Naive thymus-derived CD8-positive, alpha-beta T cell (primary cell): Measurements from ENCODE around the gene LPP. TPM values are rescaled to one million over a fixed set of nuclear protein-coding genes. Genes with fewer than 3 reads are reported as not detected.

Experiments used
- ATAC-seq, 2 donors: fragments of 150-1000 bp; cut with Tn5 transposase in 1 of 2; sonication (Bioruptor Pico), chemical (Tn5 transposase) in 1 of 2; 1 replicate in 1 of 2; 2 replicates in 1 of 2; pipeline ENCODE4 v1.10.0; 2021; ENCODE audit warnings: mild to moderate bottlenecking in 2 of 2, moderate library complexity in 2 of 2
- POLR2A ChIA-PET: fragments of 350-600 bp; sonication (Branson Sonifier 250); formaldehyde crosslinking; loops from one replicate; lab custom pipeline; 2021; ENCODE audit warnings: antibody characterized with exemption; lab: Charles Lee
- DNase-seq, 10 donors: peaks; one replicate each; pipeline versions ENCODE4 v3.0.0 to v3.0.0-alpha.2; 2020 to 2022
- H3K27ac Mint-ChIP-seq, 10 donors: one replicate each; pipeline ENCODE4 v1.8.0; 2020 to 2022; ENCODE audit warnings: mild to moderate bottlenecking in 10 of 10, mixed read lengths in 10 of 10, moderate library complexity in 4 of 10, inconsistent platforms in 1 of 10
- H3K27me3 Mint-ChIP-seq, 5 donors: one replicate each; pipeline ENCODE4 v1.8.0; 2021 to 2022; ENCODE audit warnings: mixed read lengths in 5 of 5
- H3K36me3 Mint-ChIP-seq, 3 donors: one replicate each; pipeline ENCODE4 v1.8.0; 2020 to 2022; ENCODE audit warnings: mixed read lengths in 3 of 3, mild to moderate bottlenecking in 2 of 3, inconsistent platforms in 1 of 3
- H3K4me1 Mint-ChIP-seq, 4 donors: one replicate each; pipeline ENCODE4 v1.8.0; 2021 to 2022; ENCODE audit warnings: mixed read lengths in 4 of 4
- H3K4me3 Mint-ChIP-seq, 10 donors: one replicate each; pipeline ENCODE4 v1.8.0; 2020 to 2022; ENCODE audit warnings: mild to moderate bottlenecking in 10 of 10, mixed read lengths in 10 of 10, moderate library complexity in 6 of 10, inconsistent platforms in 1 of 10
- H3K9me3 Mint-ChIP-seq, 9 donors: one replicate each; pipeline ENCODE4 v1.8.0; 2020 to 2022; ENCODE audit warnings: mixed read lengths in 9 of 9, mild to moderate bottlenecking in 3 of 9, inconsistent platforms in 1 of 9, moderate library complexity in 1 of 9
- polyA plus RNA-seq, 3 donors: library from polyadenylated mRNA; unstranded; fragments of 300-500 nt; fragmentation: Illumina TruSeq; gene quantifications; one replicate each; pipeline ENCODE4 v1.2.3, GENCODE V29; 2021
- total RNA-seq, 8 experiments: library from RNA in 2 of 8; stranded (reverse) in 2 of 8; gene quantifications; one replicate each; pipeline ENCODE4 v1.2.3 and lab custom pipeline; 2021 to 2026

The LPP gene
- total and polyA plus RNA-seq, 5 experiments from 2014 or later: 4.9 to 12.5 (median 7.7) TPM

- Mint-ChIP-seq H3K4me3 (no peak overlapping the region), H3K36me3 (no peaks in the 10 kb centered on the region), H3K27ac (no peak overlapping the region), H3K4me1 (no peaks in the 10 kb centered on the region), H3K27me3 (no peaks in the 10 kb centered on the region), H3K9me3 (no peaks in the 10 kb centered on the region)
- DNase-seq (no peak), ATAC-seq (no peak)
- POLR2A ChIA-PET: no interaction called here
Observed at GRCh38 chr3:188908002-188908850, 754.3 kb downstream of the LPP start.

DNA sequence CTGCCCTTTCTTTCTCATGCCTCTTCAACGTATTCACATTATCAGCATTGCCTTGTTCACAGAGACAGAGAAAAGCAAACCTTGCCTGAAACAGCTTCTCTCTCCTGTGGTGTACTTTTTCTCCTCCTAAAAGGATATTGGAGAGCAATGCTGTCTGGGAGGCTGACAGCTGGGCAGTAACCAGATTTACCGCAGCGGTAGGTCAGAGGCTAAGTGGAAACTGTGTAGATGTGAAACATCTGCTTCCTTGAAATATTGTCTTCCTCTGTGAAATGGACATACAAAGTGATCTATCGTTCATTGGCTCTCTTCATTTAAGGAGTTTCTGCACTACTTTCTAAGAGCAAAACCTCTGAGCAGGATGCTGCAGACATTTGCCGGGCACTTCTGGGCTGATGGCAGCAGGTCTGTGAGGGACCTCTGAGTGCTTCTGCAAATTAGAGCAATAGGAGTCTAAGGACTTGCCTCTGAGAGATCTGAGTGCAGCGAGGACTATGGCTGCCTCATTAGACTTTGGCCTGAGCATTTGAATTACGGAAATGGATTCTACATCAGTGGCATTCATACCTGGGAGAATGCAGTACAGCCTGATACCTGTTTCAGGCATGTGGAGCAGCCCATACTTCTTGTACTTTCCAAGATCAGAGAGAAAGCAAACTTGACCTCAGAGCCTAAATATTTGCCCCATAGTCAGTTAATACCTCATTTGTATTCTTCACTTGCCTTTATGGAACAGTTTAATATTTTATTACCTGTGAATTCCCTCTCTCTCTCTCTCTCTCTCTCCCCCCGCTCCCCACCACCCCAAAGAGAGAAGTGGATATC is 757.3 kb downstream of the LPP start:
- Mint-ChIP-seq H3K4me1 (peaks cover 2 to 19% (median 5%) of the 10 kb centered on the region in 4 donors), H3K36me3 (no peaks in the 10 kb centered on the region), H3K27me3 (no peaks in the 10 kb centered on the region), H3K9me3 (no peaks in the 10 kb centered on the region), H3K27ac (no peak overlapping the region), H3K4me3 (no peak overlapping the region)
- no peak for ATAC-seq
- DNase-seq: no peak
- POLR2A ChIA-PET: no interaction called here

DNA sequence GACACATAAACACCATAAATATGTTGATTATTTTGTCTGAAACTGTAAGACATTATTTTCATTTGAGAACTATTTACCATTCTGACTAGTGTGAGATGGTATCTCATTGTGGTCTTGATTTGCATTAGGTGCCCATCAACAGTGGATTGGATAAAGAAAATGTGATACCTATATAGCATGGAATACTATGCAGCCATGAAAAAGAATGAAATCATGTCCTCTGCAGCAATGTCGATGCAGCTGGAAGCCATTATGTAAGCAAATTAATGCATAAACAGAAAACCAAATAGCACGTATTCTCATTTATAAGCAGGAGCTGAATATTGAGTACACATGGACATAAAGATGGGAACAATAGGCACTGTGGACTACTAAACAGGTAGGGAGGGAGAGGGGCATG is 759.1 kb downstream of the LPP start:
- no peaks in the 10 kb centered on the region for H3K36me3 Mint-ChIP-seq
- no peak overlapping the region for H3K4me3 Mint-ChIP-seq
- no peaks in the 10 kb centered on the region for H3K9me3 Mint-ChIP-seq
- peaks cover 16 to 37% (median 24%) of the 10 kb centered on the region in 4 donors for H3K4me1 Mint-ChIP-seq
- ATAC-seq (no peak), DNase-seq (no peak)
- H3K27ac Mint-ChIP-seq: no peak overlapping the region
- POLR2A ChIA-PET: no interaction called here
- no peaks in the 10 kb centered on the region for H3K27me3 Mint-ChIP-seq

DNA sequence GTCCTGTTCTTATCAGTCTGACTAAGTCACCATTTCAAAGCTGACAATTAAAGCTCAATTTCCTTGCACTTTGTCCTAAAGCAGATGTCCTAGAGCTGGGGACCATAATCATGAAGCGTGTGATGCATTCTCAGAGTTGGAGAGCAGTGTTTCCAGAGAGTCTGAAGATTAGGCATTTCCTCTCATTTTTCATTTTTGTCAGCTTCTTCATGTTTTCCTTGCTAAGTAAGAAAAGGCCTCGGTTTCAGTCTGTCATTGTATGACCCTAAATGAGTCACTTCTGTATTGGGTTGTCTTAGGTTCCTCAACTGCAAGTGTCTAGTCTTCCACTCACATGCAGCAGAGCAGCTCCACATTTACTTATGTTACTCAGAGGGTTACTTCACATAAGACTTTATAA is 760.6 kb downstream of the LPP start:
- Mint-ChIP-seq H3K4me3 (no peak overlapping the region), H3K27ac (no peak overlapping the region), H3K27me3 (no peaks in the 10 kb centered on the region), H3K36me3 (no peaks in the 10 kb centered on the region), H3K9me3 (no peaks in the 10 kb centered on the region), H3K4me1 (peaks cover 16 to 39% (median 26%) of the 10 kb centered on the region in 4 donors)
- DNase-seq: no peak
- POLR2A ChIA-PET: no interaction called here
- no peak for ATAC-seq

GRCh38 chr3:188915127-188915526 is 761.2 kb downstream of the LPP start:
- no peaks in the 10 kb centered on the region for H3K9me3 Mint-ChIP-seq
- ATAC-seq (no peak), DNase-seq (no peak)
- H3K27ac Mint-ChIP-seq: no peak overlapping the region
- POLR2A ChIA-PET: no interaction called here
- H3K4me3 Mint-ChIP-seq: no peak overlapping the region
- H3K27me3 Mint-ChIP-seq: no peaks in the 10 kb centered on the region
- H3K4me1 Mint-ChIP-seq: peaks cover 16 to 39% (median 26%) of the 10 kb centered on the region in 4 donors
- no peaks in the 10 kb centered on the region for H3K36me3 Mint-ChIP-seq

GRCh38 chr3:188916934-188917401 is 763.0 kb downstream of the LPP start:
- H3K4me1 Mint-ChIP-seq: peaks cover 16 to 39% (median 26%) of the 10 kb centered on the region in 4 donors

DNA sequence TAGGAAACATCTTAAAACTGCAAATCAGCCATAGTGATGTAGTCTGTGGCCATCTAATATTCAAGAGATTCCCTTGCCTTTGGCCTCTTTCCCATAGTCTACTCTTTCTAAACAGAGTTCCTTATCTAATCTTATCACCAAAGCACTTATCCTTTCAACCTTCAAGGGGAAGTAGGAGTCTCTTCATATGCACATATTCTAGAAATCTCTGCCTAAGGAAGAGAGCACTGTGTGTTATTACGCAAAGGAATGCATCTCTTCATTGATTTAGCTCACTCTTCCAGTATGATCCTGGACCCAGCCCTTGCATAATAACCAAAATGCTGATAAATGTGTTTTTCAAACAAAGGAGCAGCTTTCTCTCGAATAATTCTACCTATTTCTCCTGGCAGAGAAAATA is 764.1 kb downstream of the LPP start:
- DNase-seq (no peak), ATAC-seq (no peak)
- H3K4me3 Mint-ChIP-seq: peak overlapping the region in 5 of 10 donors; percentile 30 to 67 (median 43)
- H3K27ac Mint-ChIP-seq: peak overlapping the region in 3 of 10 donors; percentile 2 to 49 (median 36)
- no peaks in the 10 kb centered on the region for H3K27me3 Mint-ChIP-seq
- POLR2A ChIA-PET: no interaction called here
- peaks cover 16 to 39% (median 26%) of the 10 kb centered on the region in 4 donors for H3K4me1 Mint-ChIP-seq
- H3K9me3 Mint-ChIP-seq: no peaks in the 10 kb centered on the region
- H3K36me3 Mint-ChIP-seq: no peaks in the 10 kb centered on the region

More at GRCh38 chr3:188916934-188917401, 763.0 kb downstream of the LPP start:
- Mint-ChIP-seq H3K4me3 (peak overlapping the region in 8 of 10 donors; percentile 2 to 52 (median 29)), H3K27me3 (no peaks in the 10 kb centered on the region), H3K9me3 (no peaks in the 10 kb centered on the region), H3K36me3 (no peaks in the 10 kb centered on the region), H3K27ac (peak overlapping the region in 6 of 10 donors; percentile 11 to 94 (median 36))
- POLR2A ChIA-PET: interaction anchor here (1.1 kb wide), 1 partner anchor 33 kb away, joined by 3 read pairs; no protein-coding TSS in a partner anchor
- ATAC-seq (peak; percentile 91 to 93), DNase-seq (peak in 3 of 10 donors; percentile 34 to 68 (median 68))

DNA sequence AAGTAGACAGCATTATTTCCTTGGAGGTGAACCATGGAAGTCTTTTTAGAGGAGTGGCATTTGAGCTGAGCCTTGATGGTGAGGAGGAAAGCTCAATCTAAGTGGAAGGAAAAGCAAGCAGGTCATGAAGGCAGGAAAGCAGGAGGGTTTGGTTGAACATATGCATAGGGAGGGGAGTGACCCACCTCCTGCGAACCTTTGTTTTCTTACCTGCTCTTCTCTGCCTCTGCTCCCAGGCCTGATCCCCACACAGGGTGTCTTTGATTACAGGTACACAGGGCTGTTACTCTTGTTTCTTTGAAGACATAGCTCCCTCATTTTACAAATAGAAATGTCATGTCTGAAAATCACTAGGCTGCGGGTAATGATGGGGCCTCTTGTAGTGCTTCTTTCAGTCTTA is 769.7 kb downstream of the LPP start:
- Mint-ChIP-seq H3K27ac (no peak overlapping the region), H3K4me1 (peaks cover 0 to 6% (median 1%) of the 10 kb centered on the region in 4 donors), H3K36me3 (no peaks in the 10 kb centered on the region), H3K27me3 (peaks cover 0 to 1% (median 0%) of the 10 kb centered on the region in 5 donors), H3K9me3 (no peaks in the 10 kb centered on the region), H3K4me3 (no peak overlapping the region)
- ATAC-seq (no peak), DNase-seq (no peak)
- POLR2A ChIA-PET: no interaction called here

DNA sequence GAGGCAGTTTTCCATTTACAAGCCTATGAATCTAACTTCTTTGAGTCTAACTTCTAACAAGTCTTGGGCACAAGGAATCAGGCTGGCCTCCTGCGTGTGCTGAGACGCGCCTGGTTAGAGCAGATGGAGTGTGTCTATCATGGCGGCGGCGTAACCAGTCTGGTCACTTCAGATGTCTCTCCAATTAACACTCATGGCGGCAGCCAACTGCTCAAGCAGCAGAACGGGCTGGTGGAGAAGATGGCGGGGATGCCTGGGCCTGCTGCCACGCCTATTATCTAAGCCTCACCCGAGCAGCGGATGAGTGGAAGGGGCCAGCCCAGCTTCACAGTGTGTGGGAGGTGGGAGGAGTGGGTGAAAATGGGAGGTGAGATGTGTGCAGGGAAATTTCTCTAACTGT is 771.4 kb downstream of the LPP start:
- Mint-ChIP-seq H3K36me3 (no peaks in the 10 kb centered on the region), H3K4me1 (peaks cover 0 to 8% (median 1%) of the 10 kb centered on the region in 4 donors), H3K27me3 (peaks cover 0 to 1% (median 0%) of the 10 kb centered on the region in 5 donors), H3K4me3 (no peak overlapping the region), H3K9me3 (no peaks in the 10 kb centered on the region), H3K27ac (no peak overlapping the region)
- ATAC-seq (no peak), DNase-seq (no peak)
- POLR2A ChIA-PET: no interaction called here

DNA sequence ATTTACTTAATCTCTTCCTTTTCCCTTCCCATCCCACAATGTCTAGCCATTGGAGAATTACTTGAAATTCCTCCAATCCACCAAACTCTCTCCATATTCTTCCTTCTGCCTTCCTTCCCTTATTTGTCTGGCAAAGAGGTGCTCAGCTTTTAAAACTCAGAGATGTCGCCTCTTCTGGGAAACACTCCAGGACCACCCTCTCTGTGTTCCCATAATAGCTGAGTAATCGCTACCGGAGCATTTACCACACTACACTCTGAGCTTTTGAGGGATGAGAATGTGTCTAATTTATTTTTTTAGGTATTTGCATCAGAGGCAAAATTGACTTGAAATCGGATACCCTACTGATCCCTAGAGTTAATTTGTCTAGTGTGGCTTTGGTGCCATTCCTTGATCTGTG is 772.2 kb downstream of the LPP start:
- Mint-ChIP-seq H3K4me1 (peaks cover 0 to 8% (median 1%) of the 10 kb centered on the region in 4 donors), H3K27ac (no peak overlapping the region), H3K4me3 (no peak overlapping the region), H3K36me3 (no peaks in the 10 kb centered on the region), H3K9me3 (no peaks in the 10 kb centered on the region), H3K27me3 (peaks cover 0 to 1% (median 0%) of the 10 kb centered on the region in 5 donors)
- ATAC-seq (no peak), DNase-seq (no peak)
- POLR2A ChIA-PET: no interaction called here

DNA sequence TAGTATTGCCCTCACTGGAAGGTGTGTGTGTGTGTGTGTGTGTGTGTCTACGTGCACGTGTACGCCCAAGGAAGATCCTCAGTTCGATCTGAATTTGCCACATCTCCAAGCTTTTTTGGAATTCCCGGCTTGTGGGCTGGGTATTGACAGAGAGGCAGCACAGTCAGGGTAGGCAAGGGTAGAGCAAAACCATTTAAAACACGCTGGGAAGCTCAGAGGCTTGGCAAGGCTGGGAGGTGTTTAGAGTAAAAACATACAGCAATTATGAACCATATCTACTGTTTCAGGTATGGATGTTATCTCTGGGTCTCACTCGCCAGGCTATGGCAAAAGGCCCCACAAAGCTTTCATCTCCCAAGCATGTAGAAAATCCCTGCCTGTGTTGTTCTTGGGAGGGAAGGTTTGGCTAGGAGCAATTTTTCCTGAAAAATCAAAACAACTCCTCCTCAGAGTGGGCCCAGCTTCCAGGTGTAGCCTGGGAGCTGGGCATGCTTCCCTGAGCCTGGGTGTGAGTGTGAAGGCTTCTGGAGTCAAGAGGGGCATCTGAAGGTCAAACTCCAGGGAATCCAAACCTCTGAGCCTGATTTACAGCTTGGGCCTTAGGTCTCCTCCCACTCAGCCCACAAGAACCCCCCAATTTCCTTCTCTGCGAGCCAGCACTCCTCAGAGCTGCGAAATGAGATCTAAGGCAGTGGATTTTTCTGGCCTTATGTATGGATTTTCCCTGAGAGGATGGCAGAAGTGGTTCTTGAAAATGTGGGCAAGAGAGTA is 773.0 kb downstream of the LPP start:
- ATAC-seq: no peak
- POLR2A ChIA-PET: no interaction called here
- peaks cover 0 to 8% (median 2%) of the 10 kb centered on the region in 4 donors for H3K4me1 Mint-ChIP-seq
- no peak overlapping the region for H3K4me3 Mint-ChIP-seq
- H3K27me3 Mint-ChIP-seq: peaks cover 0 to 1% (median 0%) of the 10 kb centered on the region in 5 donors
- no peak overlapping the region for H3K27ac Mint-ChIP-seq
- H3K9me3 Mint-ChIP-seq: no peaks in the 10 kb centered on the region
- no peaks in the 10 kb centered on the region for H3K36me3 Mint-ChIP-seq
- no peak for DNase-seq

DNA sequence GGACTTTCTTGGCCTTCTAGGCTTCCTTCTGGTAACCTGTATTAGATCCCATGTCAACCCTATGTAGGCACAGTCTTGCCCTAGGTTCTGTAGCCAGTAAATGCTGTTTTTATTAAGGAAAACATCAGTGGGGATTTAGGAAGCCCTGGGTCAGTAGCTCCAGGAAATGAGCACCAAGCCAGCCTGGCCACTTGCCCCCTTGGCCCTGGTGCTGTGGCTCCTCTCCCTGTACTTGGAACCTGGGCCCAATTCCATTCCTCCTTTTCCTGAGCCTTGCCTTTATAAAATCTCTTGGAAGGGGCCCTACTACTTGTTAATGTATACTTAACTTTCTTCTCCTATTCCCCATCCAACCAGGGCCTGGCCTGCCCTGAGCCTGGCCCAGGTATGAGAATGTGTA is 774.0 kb downstream of the LPP start:
- H3K27ac Mint-ChIP-seq: no peak overlapping the region

More for the DNA sequence above, 774.0 kb downstream of the LPP start:
- H3K27me3 Mint-ChIP-seq: peaks cover 0 to 1% (median 0%) of the 10 kb centered on the region in 5 donors
- H3K36me3 Mint-ChIP-seq: no peaks in the 10 kb centered on the region
- no peak overlapping the region for H3K4me3 Mint-ChIP-seq
- H3K4me1 Mint-ChIP-seq: peaks cover 0 to 8% (median 2%) of the 10 kb centered on the region in 4 donors
- no peak for DNase-seq
- POLR2A ChIA-PET: no interaction called here
- no peak for ATAC-seq
- no peaks in the 10 kb centered on the region for H3K9me3 Mint-ChIP-seq
